Measurements from ENCODE around the gene SEMA6B.

Gene SEMA6B

GRCh38 chr19:4524808-4525562 is 34.5 kb downstream of the SEMA6B start (continued):
- TF ChIP-seq ZNF518A (tag by site-specific recombination; conservative IDR thresholded peaks at IDR 0.05; ENCODE audit: low read depth), result no peak
- no peak for TF ChIP-seq ZNF692 (tag by site-specific recombination; IDR thresholded peaks at IDR 0.05)
- TF ChIP-seq ZNF544 (tag by site-specific recombination; IDR thresholded peaks at IDR 0.05), result no peak
- peak; percentile 74 for TF ChIP-seq CTCF (tag by site-specific recombination; IDR thresholded peaks at IDR 0.05)
- peak; percentile 44; the same call in 1 of the 2 replicates for TF ChIP-seq ZNF580 (tag by site-specific recombination; IDR thresholded peaks at IDR 0.05)
- TF ChIP-seq ZBTB21 (tag by site-specific recombination; IDR thresholded peaks at IDR 0.05), result no peak
- no peak for TF ChIP-seq GLI4 (tag by site-specific recombination; IDR thresholded peaks at IDR 0.05)
- no peak for TF ChIP-seq HOXC10 (CRISPR knock-in tag; IDR thresholded peaks at IDR 0.05)
- no peak for TF ChIP-seq ZNF184 (tag by site-specific recombination; IDR thresholded peaks at IDR 0.05)
- no peak for TF ChIP-seq TSHZ1 (tag by site-specific recombination; IDR thresholded peaks at IDR 0.05; ENCODE audit: borderline replicate concordance)
- TF ChIP-seq REPIN1 (tag by site-specific recombination; IDR thresholded peaks at IDR 0.05; ENCODE audit: low read depth), result no peak
- TF ChIP-seq ZNF571 (tag by site-specific recombination; IDR thresholded peaks at IDR 0.05), result no peak
- TF ChIP-seq ZNF19 (tag by site-specific recombination; IDR thresholded peaks at IDR 0.05; ENCODE audit: low read depth), result no peak
- no peak for TF ChIP-seq GLIS2 (tag by site-specific recombination; IDR thresholded peaks at IDR 0.05)
- TF ChIP-seq ZNF560 (tag by site-specific recombination; IDR thresholded peaks at IDR 0.05; ENCODE audit: borderline replicate concordance), result no peak
- no peak for TF ChIP-seq ZNF239 (tag by site-specific recombination; IDR thresholded peaks at IDR 0.05)
- TF ChIP-seq PRDM2 (tag by site-specific recombination; IDR thresholded peaks at IDR 0.05; ENCODE audit: borderline replicate concordance), result no peak
- TF ChIP-seq ZNF664 (tag by site-specific recombination; IDR thresholded peaks at IDR 0.05), result no peak
- TF ChIP-seq KLF7 (tag by site-specific recombination; IDR thresholded peaks at IDR 0.05; ENCODE audit: borderline replicate concordance), result no peak
- no peak for TF ChIP-seq ZNF10 (tag by site-specific recombination; IDR thresholded peaks at IDR 0.05)
- 0 out of 2 replicates have a peak, but pooled peaks have one; percentile 15 for TF ChIP-seq GLIS1 (tag by site-specific recombination; IDR thresholded peaks at IDR 0.05)

Data from HEK293 (cell line).